WTC11 (cell line): ENCODE data around the gene ACTRT2. TPM values are rescaled to one million over a fixed set of nuclear protein-coding genes. Genes with fewer than 3 reads are reported as not detected.

Experiments used
- ATAC-seq: fragments of 200-7000 bp; cut with Tn5 transposase; 2 replicates; pipeline ENCODE4 v1.10.0; 2021; ENCODE audit warnings: mild to moderate bottlenecking, moderate library complexity
- CTCF ChIA-PET: fragments of 300-600 bp; sonication (Branson Sonifier 250); formaldehyde crosslinking; loops from one replicate; lab custom pipeline; 2021; ENCODE audit warnings: antibody characterized with exemption; lab: Charles Lee
- POLR2A ChIA-PET: fragments of 350-600 bp; sonication (Branson Sonifier 250); formaldehyde crosslinking; loops from one replicate; lab custom pipeline; 2021; ENCODE audit warnings: antibody characterized with exemption; lab: Charles Lee
- DNase-seq: peaks from one replicate; pipeline ENCODE4 v3.0.0; 2021; ENCODE audit warnings: low spot score
- H3K27ac Mint-ChIP-seq: 2 replicates; pipeline ENCODE4 v1.8.0; 2021; ENCODE audit warnings: mixed read lengths
- H3K27me3 Mint-ChIP-seq: 2 replicates; pipeline ENCODE4 v1.8.0; 2021; ENCODE audit warnings: low read depth, mild to moderate bottlenecking, moderate library complexity, mixed read lengths
- H3K36me3 Mint-ChIP-seq: 2 replicates; pipeline ENCODE4 v1.8.0; 2021; ENCODE audit warnings: mixed read lengths
- H3K4me1 Mint-ChIP-seq: 2 replicates; pipeline ENCODE4 v1.8.0; 2022; ENCODE audit warnings: mixed read lengths
- H3K4me3 Mint-ChIP-seq: 2 replicates; pipeline ENCODE4 v1.8.0; 2021; ENCODE audit warnings: mild to moderate bottlenecking, moderate library complexity, mixed read lengths
- H3K9me3 Mint-ChIP-seq: 2 replicates; pipeline ENCODE4 v1.8.0; 2021; ENCODE audit warnings: mixed read lengths
- CBFB ChIP-seq: sonication (generic); formaldehyde crosslinking; IDR thresholded peaks from 2 replicates; pipeline ENCODE4 v1.8.1; 2022; ENCODE audit warnings: mild to moderate bottlenecking, low read depth, missing genetic modification reagents
- ELF4 ChIP-seq: sonication (generic); formaldehyde crosslinking; IDR thresholded peaks from 2 replicates; pipeline ENCODE4 v1.8.1; 2022; ENCODE audit warnings: low read depth, mild to moderate bottlenecking, moderate library complexity, missing genetic modification reagents
- EMX1 ChIP-seq: fragments of 250-450 bp; sonication (Bioruptor Pico); IDR thresholded peaks from 2 replicates; pipeline ENCODE4 v1.8.0; 2021; ENCODE audit warnings: mild to moderate bottlenecking
- ETV6 ChIP-seq: sonication (generic); formaldehyde crosslinking; IDR thresholded peaks from 2 replicates; pipeline ENCODE4 v1.8.1; 2022; ENCODE audit warnings: mild to moderate bottlenecking, missing genetic modification reagents
- FOXJ3 ChIP-seq: sonication (generic); formaldehyde crosslinking; IDR thresholded peaks from 2 replicates; pipeline ENCODE4 v1.9.0; 2021; ENCODE audit warnings: missing genetic modification reagents, mild to moderate bottlenecking, borderline replicate concordance
- MXD4 ChIP-seq: fragments of 250-450 bp; sonication (Bioruptor Pico); IDR thresholded peaks from 2 replicates; pipeline ENCODE4 v1.8.0; 2021; ENCODE audit warnings: mild to moderate bottlenecking, moderate library complexity, borderline replicate concordance
- NFYB ChIP-seq: sonication (generic); formaldehyde crosslinking; conservative IDR thresholded peaks from 2 replicates; pipeline ENCODE4 v1.8.0; 2022; ENCODE audit warnings: low read depth, missing genetic modification reagents
- PRRX2 ChIP-seq: fragments of 250-450 bp; sonication (Bioruptor Pico); IDR thresholded peaks from 2 replicates; pipeline ENCODE4 v1.8.0; 2021; ENCODE audit warnings: mild to moderate bottlenecking
- STAT6 ChIP-seq: sonication (generic); formaldehyde crosslinking; conservative IDR thresholded peaks from 2 replicates; pipeline ENCODE4 v1.8.1; 2023; ENCODE audit warnings: mild to moderate bottlenecking, low read depth, missing genetic modification reagents, moderate library complexity
- TP53 ChIP-seq: sonication (generic); formaldehyde crosslinking; IDR thresholded peaks from 2 replicates; pipeline ENCODE4 v1.8.1; 2023; ENCODE audit warnings: mild to moderate bottlenecking, missing genetic modification reagents
- ZBTB21 ChIP-seq: sonication (generic); formaldehyde crosslinking; IDR thresholded peaks from 2 replicates; pipeline ENCODE4 v1.8.1; 2023; ENCODE audit warnings: mild to moderate bottlenecking, missing genetic modification reagents, borderline replicate concordance
- ZNF232 ChIP-seq: sonication (generic); formaldehyde crosslinking; IDR thresholded peaks from 2 replicates; pipeline ENCODE4 v1.8.0; 2022; ENCODE audit warnings: mild to moderate bottlenecking, missing genetic modification reagents
- ZNF423 ChIP-seq: fragments of 250-450 bp; sonication (Bioruptor Pico); IDR thresholded peaks from 2 replicates; pipeline ENCODE4 v2.1.2; 2022; ENCODE audit warnings: mild to moderate bottlenecking, moderate library complexity
- total RNA-seq: library from RNA; stranded (reverse); gene quantifications from 3 replicates; pipeline ENCODE4 v1.2.3, GENCODE V29; 2021
- TF ChIP-seq, protein P1 (sequence below): sonication (generic); formaldehyde crosslinking; IDR thresholded peaks from 2 replicates; pipeline ENCODE4 v1.8.0; 2022; ENCODE audit warnings: mild to moderate bottlenecking, missing genetic modification reagents
- TF ChIP-seq, protein P2 (sequence below): sonication (generic); formaldehyde crosslinking; IDR thresholded peaks from 2 replicates; pipeline ENCODE4 v1.8.1; 2023; ENCODE audit warnings: mild to moderate bottlenecking, moderate library complexity, missing genetic modification reagents
- TF ChIP-seq, protein P3 (sequence below): sonication (generic); formaldehyde crosslinking; IDR thresholded peaks from 2 replicates; pipeline ENCODE4 v1.8.1; 2023; ENCODE audit warnings: mild to moderate bottlenecking, missing genetic modification reagents
- TF ChIP-seq, protein P4 (sequence below): fragments of 250-450 bp; sonication (Bioruptor Pico); conservative IDR thresholded peaks from 2 replicates; pipeline ENCODE4 v1.9.0; 2021; ENCODE audit warnings: mild to moderate bottlenecking
- TF ChIP-seq, protein P5 (sequence below): sonication (generic); formaldehyde crosslinking; IDR thresholded peaks from 2 replicates; pipeline ENCODE4 v1.8.0; 2023; ENCODE audit warnings: missing genetic modification reagents

The ACTRT2 gene
- total RNA-seq, 1 experiment from 2014 or later = not detected

GRCh38 chr1:3069491-3070308 lies 48.4 kb downstream of the ACTRT2 start:
- ChIA-PET CTCF (interaction anchor here (1.9 kb wide), 1 partner anchor 57 kb away, joined by 9 read pairs; no protein-coding TSS in a partner anchor), POLR2A (no interaction called here)
- Mint-ChIP-seq H3K9me3 (no peaks in the 10 kb centered on the region), H3K27me3 (peaks cover 84% of the 10 kb centered on the region), H3K27ac (no peak overlapping the region), H3K36me3 (no peaks in the 10 kb centered on the region), H3K4me3 (peak overlapping the region; percentile 56), H3K4me1 (peaks cover 14% of the 10 kb centered on the region)
- DNase-seq (peak; percentile 51), ATAC-seq (peak; percentile 9)
- TF ChIP-seq, protein P1, sequence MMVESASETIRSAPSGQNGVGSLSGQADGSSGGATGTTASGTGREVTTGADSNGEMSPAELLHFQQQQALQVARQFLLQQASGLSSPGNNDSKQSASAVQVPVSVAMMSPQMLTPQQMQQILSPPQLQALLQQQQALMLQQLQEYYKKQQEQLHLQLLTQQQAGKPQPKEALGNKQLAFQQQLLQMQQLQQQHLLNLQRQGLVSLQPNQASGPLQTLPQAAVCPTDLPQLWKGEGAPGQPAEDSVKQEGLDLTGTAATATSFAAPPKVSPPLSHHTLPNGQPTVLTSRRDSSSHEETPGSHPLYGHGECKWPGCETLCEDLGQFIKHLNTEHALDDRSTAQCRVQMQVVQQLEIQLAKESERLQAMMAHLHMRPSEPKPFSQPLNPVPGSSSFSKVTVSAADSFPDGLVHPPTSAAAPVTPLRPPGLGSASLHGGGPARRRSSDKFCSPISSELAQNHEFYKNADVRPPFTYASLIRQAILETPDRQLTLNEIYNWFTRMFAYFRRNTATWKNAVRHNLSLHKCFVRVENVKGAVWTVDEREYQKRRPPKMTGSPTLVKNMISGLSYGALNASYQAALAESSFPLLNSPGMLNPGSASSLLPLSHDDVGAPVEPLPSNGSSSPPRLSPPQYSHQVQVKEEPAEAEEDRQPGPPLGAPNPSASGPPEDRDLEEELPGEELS (CRISPR knock-in tag) = no peak
- TF ChIP-seq ZNF423 (CRISPR knock-in tag) = no peak

- ATAC-seq (no peak), DNase-seq (no peak)
- CTCF ChIA-PET = interaction anchor here (1.0 to 1.9 kb wide), 3 partner anchors 36 to 285 kb away, joined by 3 to 9 read pairs (median 3); no protein-coding TSS in a partner anchor
- Mint-ChIP-seq H3K27me3 (peaks cover 84% of the 10 kb centered on the region), H3K4me1 (peaks cover 14% of the 10 kb centered on the region), H3K27ac (no peak overlapping the region), H3K4me3 (no peak overlapping the region), H3K36me3 (no peaks in the 10 kb centered on the region), H3K9me3 (no peaks in the 10 kb centered on the region)
- POLR2A ChIA-PET = no interaction called here
- no peak for TF ChIP-seq ZBTB21
Observed at GRCh38 chr1:3070309-3070643, 49.0 kb downstream of the ACTRT2 start.

GRCh38 chr1:3070644-3071564 lies 49.6 kb downstream of the ACTRT2 start:
- DNase-seq (peak; percentile 53), ATAC-seq (no peak)
- TF ChIP-seq NFYB (CRISPR knock-in tag) = no peak
- TF ChIP-seq, protein P2, sequence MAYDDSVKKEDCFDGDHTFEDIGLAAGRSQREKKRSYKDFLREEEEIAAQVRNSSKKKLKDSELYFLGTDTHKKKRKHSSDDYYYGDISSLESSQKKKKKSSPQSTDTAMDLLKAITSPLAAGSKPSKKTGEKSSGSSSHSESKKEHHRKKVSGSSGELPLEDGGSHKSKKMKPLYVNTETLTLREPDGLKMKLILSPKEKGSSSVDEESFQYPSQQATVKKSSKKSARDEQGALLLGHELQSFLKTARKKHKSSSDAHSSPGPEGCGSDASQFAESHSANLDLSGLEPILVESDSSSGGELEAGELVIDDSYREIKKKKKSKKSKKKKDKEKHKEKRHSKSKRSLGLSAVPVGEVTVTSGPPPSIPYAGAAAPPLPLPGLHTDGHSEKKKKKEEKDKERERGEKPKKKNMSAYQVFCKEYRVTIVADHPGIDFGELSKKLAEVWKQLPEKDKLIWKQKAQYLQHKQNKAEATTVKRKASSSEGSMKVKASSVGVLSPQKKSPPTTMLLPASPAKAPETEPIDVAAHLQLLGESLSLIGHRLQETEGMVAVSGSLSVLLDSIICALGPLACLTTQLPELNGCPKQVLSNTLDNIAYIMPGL (CRISPR knock-in tag) = peak; percentile 61; the same call in 1 of the 2 replicates
- TF ChIP-seq ETV6 (CRISPR knock-in tag) = peak; percentile 51; the same call in 1 of the 2 replicates
- no peak for TF ChIP-seq MXD4 (CRISPR knock-in tag)
- TF ChIP-seq, protein P3, sequence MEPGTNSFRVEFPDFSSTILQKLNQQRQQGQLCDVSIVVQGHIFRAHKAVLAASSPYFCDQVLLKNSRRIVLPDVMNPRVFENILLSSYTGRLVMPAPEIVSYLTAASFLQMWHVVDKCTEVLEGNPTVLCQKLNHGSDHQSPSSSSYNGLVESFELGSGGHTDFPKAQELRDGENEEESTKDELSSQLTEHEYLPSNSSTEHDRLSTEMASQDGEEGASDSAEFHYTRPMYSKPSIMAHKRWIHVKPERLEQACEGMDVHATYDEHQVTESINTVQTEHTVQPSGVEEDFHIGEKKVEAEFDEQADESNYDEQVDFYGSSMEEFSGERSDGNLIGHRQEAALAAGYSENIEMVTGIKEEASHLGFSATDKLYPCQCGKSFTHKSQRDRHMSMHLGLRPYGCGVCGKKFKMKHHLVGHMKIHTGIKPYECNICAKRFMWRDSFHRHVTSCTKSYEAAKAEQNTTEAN (CRISPR knock-in tag) = no peak
- no peak for TF ChIP-seq STAT6 (CRISPR knock-in tag)
- TF ChIP-seq PRRX2 = no peak
- no peak for TF ChIP-seq ZNF232 (CRISPR knock-in tag)
- TF ChIP-seq, protein P4, sequence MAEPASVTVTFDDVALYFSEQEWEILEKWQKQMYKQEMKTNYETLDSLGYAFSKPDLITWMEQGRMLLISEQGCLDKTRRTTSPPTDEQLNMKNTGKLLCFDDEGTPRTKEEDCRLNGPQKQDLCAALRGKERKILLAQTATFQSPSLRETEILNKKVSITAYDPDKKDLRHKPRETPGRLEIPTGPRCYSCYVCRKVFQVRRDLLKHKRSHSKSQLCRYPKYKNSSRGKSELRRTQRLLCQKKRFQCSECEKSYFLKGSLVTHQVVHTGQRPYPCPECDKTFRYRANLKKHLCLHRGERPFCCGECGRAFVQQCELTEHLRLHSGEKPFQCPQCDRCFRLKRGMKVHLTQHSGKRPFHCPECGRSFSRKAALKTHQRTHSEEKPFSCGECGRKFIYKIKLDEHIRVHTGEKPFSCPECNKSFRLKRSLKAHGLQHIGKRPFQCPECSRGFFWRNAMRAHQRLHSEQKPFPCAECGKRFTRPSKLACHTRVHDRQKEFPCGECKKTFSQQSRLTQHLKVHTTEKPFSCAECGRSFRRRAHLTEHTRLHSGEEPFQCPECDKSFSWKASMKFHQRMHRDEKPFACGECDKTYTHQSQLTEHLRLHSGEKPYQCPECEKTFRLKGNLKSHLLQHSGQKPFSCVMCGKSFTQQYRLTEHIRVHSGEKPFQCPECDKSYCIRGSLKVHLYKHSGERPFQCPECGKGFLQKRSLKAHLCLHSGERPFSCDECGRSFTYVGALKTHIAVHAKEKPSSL (CRISPR knock-in tag) = no peak
- TF ChIP-seq CBFB (CRISPR knock-in tag) = no peak
- no peak for TF ChIP-seq ELF4 (CRISPR knock-in tag)
- TF ChIP-seq, protein P5, sequence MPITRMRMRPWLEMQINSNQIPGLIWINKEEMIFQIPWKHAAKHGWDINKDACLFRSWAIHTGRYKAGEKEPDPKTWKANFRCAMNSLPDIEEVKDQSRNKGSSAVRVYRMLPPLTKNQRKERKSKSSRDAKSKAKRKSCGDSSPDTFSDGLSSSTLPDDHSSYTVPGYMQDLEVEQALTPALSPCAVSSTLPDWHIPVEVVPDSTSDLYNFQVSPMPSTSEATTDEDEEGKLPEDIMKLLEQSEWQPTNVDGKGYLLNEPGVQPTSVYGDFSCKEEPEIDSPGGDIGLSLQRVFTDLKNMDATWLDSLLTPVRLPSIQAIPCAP (CRISPR knock-in tag) = no peak
- no peak for TF ChIP-seq EMX1 (CRISPR knock-in tag)
- TF ChIP-seq TP53 = no peak
- no peak for TF ChIP-seq FOXJ3

More at GRCh38 chr1:3070644-3071564, 49.6 kb downstream of the ACTRT2 start:
- POLR2A ChIA-PET = no interaction called here
- H3K27ac Mint-ChIP-seq = no peak overlapping the region
- no peaks in the 10 kb centered on the region for H3K36me3 Mint-ChIP-seq
- peak overlapping the region; percentile 51 for H3K4me3 Mint-ChIP-seq
- CTCF ChIA-PET = interaction anchor here (1.0 to 1.9 kb wide), 5 partner anchors 35 to 420 kb away, joined by 3 to 9 read pairs (median 3); no protein-coding TSS in a partner anchor
- no peaks in the 10 kb centered on the region for H3K9me3 Mint-ChIP-seq
- H3K4me1 Mint-ChIP-seq = peaks cover 14% of the 10 kb centered on the region
- peaks cover 84% of the 10 kb centered on the region for H3K27me3 Mint-ChIP-seq
